Measurements from ENCODE around the gene APOBEC3F.
"Not testable (repeated sequence)": the region's sequence is repeated elsewhere in the genome, so short reads cannot be mapped to it uniquely, and the experiment has no call there.

Gene APOBEC3F

DNA sequence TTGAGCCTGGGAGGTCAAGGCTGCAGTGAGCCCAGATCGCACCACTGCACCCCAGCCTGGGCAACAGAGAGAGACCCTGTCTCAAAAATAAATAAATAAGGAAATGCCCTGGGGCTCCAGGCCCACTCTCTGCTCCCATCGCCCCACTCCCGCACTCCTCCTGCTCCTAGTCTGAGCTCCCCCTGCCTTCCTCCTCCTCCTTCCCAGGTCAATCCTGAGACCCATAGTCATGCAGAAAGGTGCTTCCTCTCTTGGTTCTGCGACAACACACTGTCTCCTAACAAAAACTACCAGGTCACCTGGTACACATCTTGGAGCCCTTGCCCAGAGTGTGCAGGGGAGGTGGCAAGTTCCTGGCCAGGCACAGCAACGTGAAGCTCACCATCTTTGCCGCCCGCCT lies 29.5 kb downstream of the APOBEC3F start:
- DNase-seq (ENCODE audit: low read depth in 2 of 2, low spot score in 1 of 2), result no peak

DNA sequence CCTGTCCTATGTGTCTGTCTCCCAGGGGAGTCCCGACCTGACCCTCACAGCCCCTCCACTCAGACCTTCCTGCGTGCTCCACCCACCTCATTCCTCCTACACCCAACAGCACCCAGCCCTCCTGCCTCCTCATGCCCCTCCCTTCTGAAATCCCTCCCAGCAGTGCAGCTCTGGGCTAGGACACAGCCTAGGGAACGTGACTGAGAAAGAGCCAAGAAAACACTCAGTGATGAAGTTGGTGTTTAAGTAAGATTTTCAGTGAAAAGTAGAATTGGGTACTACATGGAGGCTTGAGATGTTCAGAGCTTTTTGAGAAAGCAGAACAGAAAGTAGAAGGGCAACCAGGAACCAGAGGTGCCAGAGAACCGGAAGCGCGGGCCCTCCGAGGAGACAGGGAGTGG lies 31.9 kb downstream of the APOBEC3F start:
- DNase-seq (ENCODE audit: low read depth in 2 of 2, low spot score in 1 of 2), result not testable (repeated sequence)

DNA sequence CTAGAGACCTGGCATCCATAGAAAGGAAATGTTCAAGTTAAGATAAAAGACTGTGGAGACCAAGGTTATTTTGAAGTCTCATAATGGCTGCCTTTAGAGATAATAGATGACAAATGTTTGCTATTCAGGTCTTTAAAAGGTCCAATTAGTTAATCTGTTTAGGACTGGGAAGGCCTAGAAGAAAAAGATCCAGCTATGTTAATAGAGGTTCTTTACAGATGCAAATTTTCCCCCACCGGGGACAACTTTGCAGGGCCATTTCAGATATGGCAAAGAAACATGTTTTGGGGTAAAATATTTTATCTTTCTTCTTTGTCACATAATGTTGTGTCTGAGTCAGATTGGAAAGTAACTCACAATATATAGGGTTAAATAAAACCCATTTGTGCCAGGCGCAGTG lies 33.3 kb downstream of the APOBEC3F start:
- DNase-seq (ENCODE audit: low read depth in 2 of 2, low spot score in 1 of 2), result no peak

DNA sequence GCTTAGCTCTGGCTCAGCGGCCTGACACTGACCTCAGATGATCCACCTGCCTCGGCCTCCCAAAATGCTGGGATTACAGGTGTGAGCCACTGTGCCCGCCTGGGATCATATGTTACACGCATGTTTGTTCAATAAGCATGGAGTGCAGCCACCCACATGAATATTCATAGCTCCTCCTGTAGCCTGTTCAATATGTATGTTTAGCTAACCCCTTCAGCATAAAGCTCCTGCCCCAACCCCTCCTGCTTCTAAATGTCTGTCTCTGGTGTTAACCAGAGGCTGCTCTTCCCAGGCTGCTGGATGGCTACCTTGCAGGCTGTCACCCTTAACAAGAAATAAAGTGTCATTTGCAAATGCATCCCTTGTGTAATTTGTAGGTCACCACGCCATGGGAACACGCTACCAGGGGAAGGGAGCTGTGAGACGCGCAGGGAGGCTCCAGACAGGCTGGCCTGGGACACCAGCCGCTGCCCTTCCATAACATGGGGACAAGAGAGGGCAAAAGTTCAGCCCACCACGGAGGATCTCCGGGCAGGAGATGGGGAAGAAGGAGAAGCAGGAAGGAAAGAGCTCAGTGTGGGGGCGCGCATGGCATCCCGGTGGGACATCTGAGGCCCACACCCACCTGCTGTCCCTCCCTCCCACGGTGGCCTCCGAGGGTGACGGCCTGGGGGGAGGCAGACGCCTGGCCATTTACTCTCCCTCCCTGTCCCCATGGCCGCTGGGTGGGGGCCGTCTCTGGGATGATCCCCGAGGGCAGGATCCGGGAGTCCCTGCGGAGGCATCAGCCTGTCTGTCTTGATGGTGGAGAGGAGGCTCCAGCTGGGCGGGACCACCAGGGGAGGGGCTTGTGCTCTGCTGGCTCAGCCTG lies 35.7 kb downstream of the APOBEC3F start:
- DNase-seq (ENCODE audit: low read depth in 2 of 2, low spot score in 1 of 2), result not testable (repeated sequence)

DNA sequence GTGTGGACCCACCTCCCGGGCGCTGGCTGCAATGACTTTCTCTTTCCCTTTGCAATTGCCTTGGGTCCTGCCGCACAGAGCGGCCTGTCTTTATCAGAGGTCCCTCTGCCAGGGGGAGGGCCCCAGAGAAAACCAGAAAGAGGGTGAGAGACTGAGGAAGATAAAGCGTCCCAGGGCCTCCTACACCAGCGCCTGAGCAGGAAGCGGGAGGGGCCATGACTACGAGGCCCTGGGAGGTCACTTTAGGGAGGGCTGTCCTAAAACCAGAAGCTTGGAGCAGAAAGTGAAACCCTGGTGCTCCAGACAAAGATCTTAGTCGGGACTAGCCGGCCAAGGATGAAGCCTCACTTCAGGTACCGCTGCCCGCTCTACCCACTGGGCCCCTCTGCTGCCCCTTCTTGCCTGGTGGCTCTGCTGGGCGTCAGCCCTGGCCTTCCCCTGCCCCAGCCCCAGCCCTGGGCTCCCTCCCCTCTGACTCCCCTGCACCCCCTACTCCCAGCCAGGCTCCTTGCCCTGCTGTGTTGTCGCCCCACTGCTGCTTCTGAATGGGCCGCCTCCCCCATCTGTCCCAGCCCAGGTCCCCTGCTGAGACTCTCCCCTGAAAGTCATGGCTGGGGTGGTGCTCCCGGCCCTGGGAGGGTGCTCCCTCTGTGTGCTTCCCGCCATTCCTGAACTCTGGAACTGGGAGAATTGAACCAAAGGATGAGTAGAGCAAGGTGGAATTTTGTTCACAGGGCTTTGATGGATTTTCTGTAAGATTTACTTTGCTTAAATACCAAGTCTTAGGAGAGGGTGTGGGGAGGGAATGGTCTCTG lies 36.6 kb downstream of the APOBEC3F start, which contains the start of gene APOBEC3G:
APOBEC3G (plus strand) TSS at position 250 of the 815 bp plus-strand sequence; CDS start at position 337, 87 bp downstream.
- DNase-seq (ENCODE audit: low read depth in 2 of 2, low spot score in 1 of 2), result peak in 1 of 2 donors; percentile 54

DNA sequence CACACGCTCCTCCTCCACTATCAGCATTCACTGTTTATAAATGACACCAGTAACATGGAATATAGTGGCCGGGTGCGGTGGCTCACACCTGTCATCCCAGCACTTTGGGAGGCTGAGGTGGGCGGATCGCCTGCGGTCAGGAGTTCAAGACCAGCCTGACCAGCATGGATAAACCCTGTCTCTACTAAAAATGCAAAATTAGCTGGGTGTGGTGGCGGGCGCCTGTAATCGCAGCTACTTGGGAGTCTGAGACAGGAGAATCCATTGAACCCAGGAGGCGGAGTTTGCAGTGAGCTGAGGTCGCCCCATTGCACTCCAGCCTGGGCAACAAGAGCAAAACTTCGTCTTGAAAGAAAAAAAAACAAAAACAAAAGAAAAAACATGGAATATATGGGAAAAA lies 37.2 kb downstream of the APOBEC3F start:
- not testable (repeated sequence) for DNase-seq (ENCODE audit: low read depth in 2 of 2, low spot score in 1 of 2)

DNA sequence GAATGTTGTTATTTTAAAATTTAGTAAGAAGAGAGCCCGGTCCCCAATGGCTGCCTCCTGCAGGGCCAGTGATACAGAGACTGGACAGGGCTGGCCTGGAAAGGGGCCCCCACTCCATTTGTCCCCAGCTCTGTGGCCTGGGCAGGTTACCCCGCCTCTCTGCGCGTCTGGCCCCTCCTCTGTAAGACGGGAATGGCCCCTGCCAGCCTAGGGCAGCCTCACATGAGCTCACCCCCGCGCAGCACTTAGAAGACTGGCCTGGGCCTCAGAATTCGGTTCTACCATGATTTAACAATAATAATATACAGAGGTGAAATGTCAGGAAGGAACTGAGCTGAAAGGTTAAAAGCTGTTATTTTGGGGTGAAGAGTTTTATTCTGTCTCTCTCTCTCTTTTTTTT lies 37.7 kb downstream of the APOBEC3F start:
- no peak for DNase-seq (ENCODE audit: low read depth in 2 of 2, low spot score in 1 of 2)

DNA sequence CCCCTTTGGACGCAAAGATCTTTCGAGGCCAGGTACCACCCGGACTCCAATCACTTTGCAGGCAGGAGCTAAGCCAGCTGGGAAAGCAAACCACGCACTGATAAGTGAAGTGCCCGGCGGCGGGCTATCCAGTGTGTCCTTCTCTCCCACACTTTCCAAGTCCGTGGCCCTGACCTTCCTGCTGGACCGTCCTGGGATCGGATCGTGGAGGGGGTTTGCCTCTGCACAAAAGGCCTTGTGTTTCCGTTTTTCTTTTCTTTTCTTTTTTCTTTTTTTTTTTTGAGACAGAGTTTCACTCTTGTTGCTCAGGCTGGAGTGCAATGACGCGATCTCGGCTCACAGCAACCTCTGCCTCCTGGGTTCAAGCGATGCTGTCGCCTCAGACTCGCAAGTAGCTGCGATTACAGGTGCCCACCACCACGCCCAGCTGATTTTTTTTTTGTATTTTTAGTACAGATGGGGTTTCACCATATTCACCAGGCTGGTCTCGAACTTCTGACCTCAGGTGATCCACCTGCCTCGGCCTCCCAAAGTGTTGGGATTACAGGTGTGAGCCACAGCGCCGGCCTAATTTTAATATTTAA lies 38.5 kb downstream of the APOBEC3F start:
- not testable (repeated sequence) for DNase-seq (ENCODE audit: low read depth in 2 of 2, low spot score in 1 of 2)

DNA sequence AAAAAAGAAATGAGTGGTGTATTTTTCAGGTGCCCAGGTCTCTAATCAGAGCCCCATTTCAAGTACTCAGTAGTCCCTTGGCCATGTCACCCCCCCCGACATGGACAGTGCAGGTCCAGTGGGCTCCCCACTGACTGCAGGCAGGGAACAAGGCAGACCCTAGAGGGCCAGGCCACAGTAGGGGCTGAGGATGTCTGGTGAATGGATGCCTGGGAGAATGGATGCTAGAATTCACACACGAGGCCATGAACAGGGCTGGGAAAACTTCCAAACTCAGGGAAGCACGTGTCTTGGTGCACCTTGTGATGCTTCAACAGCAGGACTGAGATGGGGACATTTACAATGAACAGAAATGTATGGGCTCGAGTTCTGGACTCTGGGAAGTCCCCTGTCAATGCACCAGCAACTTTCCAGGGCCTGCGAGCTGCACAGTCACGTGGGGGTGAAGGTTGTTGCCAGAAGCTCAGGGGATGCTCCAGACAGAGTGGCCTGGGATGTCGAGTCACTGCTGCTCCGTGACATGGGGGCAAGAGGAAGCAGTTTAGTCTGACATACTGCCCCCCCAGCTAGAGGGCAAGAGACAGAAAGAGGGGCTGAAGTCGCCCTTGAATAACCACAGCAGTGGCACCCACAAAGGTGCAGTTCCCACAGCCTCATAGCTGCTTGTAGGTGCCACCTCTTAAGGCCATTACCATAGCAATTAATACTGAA lies 39.5 kb downstream of the APOBEC3F start:
- no peak for DNase-seq (ENCODE audit: low read depth in 2 of 2, low spot score in 1 of 2)

DNA sequence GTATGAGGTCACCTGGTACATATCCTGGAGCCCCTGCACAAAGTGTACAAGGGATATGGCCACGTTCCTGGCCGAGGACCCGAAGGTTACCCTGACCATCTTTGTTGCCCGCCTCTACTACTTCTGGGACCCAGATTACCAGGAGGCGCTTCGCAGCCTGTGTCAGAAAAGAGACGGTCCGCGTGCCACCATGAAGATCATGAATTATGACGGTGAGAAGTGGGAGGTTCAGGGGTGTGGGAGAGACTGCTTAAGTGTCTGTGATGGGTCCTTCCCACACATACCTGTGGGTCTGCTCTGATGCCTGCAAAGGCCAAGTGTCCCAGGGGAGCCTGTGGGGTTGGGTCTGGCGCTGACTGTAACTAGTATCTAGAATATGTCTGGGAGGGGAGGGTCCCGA lies 40.4 kb downstream of the APOBEC3F start:
- DNase-seq (ENCODE audit: low read depth in 2 of 2, low spot score in 1 of 2), result no peak

DNA sequence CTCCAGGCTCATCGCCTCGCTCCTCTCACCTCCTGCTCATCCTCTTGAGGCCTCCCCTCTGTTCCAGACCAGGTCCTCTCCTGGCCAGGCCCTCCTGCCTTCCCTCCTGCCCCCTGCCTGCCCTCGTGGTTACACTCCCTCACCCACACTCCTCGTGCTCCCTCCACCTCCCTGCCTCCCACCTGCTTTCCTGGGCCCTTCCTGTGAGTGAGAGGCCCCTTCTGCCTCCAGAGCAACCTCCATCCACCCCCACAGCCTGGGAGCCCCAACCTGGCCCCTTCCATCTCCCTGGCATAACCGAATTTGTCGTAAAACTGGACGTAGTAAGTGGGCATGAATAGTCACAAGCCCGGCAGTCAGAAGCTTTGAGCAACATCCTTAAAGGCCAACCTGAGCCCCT lies 40.9 kb downstream of the APOBEC3F start:
- no peak for DNase-seq (ENCODE audit: low read depth in 2 of 2, low spot score in 1 of 2)

DNA sequence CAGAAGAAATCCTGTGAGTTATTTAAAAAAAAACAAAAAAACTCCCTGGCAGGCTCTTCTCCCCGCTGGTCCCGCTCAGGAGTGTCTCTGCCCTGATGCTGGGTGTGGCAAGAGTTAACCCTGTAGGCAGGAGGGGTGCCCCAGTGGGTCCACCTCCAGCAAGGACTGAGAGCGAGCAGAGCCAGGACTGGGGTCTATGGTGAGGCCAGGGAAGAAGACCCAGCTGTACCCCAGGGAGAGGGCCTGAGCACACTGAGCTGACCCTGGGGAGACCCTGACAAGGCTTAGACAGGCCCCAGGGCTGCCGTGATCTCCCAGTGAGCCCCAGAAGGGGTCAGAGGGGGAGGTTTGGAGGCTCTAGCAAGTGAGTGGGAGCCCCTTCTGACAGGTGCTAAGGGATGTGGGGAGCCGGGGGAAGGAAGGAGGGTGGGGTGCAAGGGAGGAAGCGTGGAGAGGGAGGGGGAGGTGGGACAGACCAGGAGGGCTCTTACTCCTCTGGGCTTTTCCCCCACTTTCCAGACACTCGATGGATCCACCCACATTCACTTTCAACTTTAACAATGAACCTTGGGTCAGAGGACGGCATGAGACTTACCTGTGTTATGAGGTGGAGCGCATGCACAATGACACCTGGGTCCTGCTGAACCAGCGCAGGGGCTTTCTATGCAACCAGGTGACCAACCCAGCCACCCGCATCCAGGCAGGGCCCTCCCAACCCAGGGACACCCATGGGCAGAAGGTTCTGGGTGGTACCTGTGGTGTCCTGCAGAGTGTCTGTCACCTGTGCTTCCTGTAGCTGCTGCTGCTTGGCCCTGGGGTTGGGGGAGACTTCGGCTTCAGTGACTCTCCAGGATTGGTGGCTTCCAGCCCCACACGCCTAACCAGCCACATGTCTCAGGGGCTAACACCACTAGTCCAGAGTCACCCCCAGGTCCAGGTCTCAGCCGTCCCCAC lies 42.8 kb downstream of the APOBEC3F start:
- no peak for DNase-seq (ENCODE audit: low read depth in 2 of 2, low spot score in 1 of 2)

DNA sequence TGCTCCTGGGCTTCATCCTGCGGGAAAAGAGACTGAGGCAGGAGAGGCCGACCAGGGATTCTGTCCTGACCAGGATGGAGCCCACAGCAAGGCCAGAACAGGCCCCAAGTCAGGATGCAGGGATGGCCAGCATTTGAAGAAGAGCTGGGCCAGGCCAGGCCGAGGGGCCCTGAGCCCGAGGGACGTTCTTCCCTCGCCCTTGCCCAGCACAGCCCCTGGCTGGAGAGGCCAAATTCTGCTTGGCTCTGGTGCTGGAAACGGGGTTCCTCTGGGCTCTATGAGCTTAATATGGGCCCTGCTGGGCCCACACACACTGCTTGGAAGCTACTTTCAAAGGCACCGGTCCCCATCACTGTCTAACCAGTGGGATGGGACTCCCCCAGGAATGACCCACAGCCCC lies 44.0 kb downstream of the APOBEC3F start:
- no peak for DNase-seq (ENCODE audit: low read depth in 2 of 2, low spot score in 1 of 2)

DNA sequence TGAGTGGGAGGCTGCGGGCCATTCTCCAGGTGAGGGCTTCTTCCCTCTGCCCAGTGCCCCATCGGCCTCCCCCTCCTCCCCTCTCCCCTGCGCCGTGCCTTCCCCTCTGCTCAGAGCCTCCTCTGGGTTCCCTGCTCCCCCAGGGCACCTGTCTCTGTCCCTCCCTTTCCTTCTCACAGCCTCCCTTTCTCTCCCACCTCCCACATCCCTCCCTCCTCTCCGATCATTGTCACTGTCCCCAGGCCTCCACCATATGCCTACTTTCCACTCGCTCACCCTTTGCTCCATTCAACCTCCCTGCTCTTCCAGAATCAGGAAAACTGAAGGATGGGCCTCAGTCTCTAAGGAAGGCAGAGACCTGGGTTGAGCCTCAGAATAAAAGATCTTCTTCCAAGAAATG lies 46.4 kb downstream of the APOBEC3F start:
- no peak for DNase-seq (ENCODE audit: low read depth in 2 of 2, low spot score in 1 of 2)

DNA sequence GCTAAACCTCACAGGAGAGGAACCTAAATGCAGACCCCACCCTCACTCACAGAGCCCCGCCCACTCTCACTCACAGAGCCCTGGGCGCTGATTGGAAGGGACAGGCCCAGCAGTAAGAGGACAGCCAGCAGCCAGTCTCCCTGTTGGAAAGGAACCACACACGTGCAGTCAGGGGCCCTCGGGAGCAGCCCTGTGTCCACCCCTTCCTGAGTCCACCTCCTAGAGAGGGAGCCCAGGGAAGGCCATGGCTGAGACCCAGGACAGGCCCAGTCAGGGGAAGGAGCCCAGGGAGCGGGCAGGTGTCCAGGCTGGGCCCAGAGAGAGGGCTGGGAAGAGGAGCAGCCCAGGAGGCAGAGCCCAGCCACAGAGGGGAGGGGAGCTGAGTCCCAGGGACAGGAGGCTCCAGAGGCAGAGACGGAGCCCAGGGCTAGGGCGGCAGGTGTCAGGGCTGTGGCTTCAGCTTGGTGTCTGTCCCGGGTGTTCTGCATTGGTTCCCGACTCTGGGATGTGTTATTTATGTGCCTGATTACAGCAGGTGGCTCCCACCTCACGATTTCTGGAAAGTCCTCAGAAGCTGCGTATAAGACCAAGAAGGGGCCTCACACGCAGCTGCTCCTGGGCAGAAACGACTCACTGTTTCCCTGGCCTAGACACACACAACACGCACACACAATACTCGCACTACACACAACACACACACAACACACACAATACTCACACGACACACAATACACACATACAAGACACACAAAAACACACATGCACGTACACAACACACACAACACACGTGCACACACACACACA lies 47.4 kb downstream of the APOBEC3F start:
- DNase-seq (ENCODE audit: low read depth in 2 of 2, low spot score in 1 of 2), result no peak

DNA sequence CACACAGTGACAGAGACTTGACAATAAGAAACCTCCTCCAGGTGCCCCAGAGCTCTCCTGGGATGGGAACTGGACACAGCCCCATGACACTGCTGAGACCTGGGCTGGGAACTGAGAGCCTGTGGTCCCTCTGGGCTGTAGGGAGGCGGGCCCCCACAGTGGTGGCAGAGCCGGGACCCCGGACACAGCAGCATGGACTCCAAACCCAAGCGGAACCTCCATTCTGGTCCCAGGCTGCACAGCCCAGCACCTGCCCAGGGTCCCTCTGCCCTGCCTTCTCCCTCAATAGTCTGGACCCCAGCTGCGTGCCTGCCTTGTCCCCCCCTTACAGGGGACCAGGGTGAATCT lies 48.0 kb downstream of the APOBEC3F start:
- DNase-seq (ENCODE audit: low read depth in 2 of 2, low spot score in 1 of 2), result no peak

DNA sequence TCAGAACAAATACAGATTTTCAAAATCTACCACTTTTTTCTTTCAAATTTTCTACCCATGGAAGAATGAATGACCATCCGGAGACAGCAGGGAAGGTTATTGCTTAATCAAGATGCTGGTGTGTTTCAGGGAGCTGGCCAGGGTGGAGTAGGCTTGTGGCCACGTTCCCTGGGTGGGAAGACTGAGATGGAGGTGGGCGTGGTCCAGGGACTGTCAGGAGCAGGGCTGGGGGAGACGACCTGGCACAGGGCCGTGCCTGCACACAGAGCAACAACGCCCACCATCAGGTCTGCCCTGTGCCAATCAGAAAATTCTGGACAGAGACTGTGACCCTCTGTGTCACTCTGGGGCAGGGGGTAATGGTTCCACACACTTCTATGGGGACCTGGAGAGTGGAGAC lies 49.3 kb downstream of the APOBEC3F start:
- no peak for DNase-seq (ENCODE audit: low read depth in 2 of 2, low spot score in 1 of 2)

DNA sequence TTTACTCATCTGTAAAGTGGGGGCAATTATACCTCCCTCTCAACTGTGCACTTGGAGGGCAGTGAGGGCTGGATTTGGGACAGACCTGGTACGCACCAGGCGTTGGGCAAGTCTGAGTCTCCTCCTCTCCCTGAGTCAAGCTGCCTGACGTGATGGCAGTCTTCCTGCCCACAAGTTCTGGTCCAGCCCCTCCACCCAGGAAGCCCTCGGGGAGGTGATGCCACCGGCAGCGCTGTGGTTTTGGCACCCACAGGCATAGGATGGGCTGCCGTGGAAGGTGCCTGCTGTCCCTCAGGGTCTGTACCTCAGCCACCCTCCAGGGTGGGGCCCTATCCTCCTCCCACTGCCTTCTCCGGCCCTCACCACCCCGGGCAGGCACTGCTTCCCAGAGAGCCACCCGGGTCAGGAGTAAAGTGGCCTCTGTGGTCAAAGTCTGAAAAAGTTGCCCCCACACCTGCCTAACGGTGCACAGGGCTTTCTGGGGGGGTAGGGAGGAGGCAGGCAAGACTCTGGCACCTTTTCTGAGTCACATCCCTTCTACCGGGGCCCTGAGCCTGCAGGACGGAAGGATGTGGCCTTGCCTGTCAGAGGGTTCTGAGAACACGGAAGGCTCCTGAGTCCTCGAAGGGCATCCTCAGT lies 49.9 kb downstream of the APOBEC3F start:
- peak; percentile 56 to 81 for DNase-seq (ENCODE audit: low read depth in 2 of 2, low spot score in 1 of 2)
